HUES64 (cell line): Measurements from ENCODE around the gene NR1I3. TPM values are rescaled to one million over a fixed set of nuclear protein-coding genes. Genes with fewer than 3 reads are reported as not detected.

Source experiments
- H3K27ac ChIP-seq: 2 replicates; pipeline ENCODE4 v1.7.0; 2013; ENCODE audit warnings: low read depth, low read length, inconsistent platforms
- H3K27me3 ChIP-seq: 2 replicates; pipeline ENCODE4 v1.6.1; 2013; ENCODE audit warnings: mild to moderate bottlenecking, low read length; ENCODE audit not compliant: insufficient read depth
- H3K36me3 ChIP-seq: 2 replicates; pipeline ENCODE4 v1.6.1; 2013; ENCODE audit warnings: mild to moderate bottlenecking, low read length; ENCODE audit not compliant: insufficient read depth
- H3K4me1 ChIP-seq: 2 replicates; pipeline ENCODE4 v1.6.1; 2013; ENCODE audit warnings: mild to moderate bottlenecking, low read length, moderate library complexity; ENCODE audit not compliant: insufficient read depth
- H3K4me3 ChIP-seq: 2 replicates; pipeline ENCODE4 v1.5.1; 2013; ENCODE audit warnings: mild to moderate bottlenecking, low read length, moderate library complexity
- H3K9ac ChIP-seq: 2 replicates; pipeline ENCODE4 v1.6.1; 2013; ENCODE audit warnings: mild to moderate bottlenecking, low read depth, low read length
- H3K9me3 ChIP-seq: 2 replicates; pipeline ENCODE4 v1.6.1; 2013; ENCODE audit warnings: low read depth, low read length; ENCODE audit not compliant: insufficient read depth
- WGBS: fragments of 150-250, 120-280 bp; methylation state at CpG from one replicate; pipeline ENCODE4 v1.1.7; 2013; ENCODE audit warnings: missing lambda C conversion rate; 5-methylcytosine and 5-hydroxymethylcytosine counted together
- polyA plus RNA-seq, 2 experiments: library from polyadenylated mRNA; stranded (reverse); fragments of 50-300 nt; gene quantifications; one replicate each; pipeline ENCODE4 v1.2.3, GENCODE V29; 2013

Gene NR1I3
- polyA plus RNA-seq (2013, experiment 1 of 2): not detected
- polyA plus RNA-seq (2013, experiment 2 of 2): not detected

GRCh38 chr1:161238039-161238473 is at the start of gene NR1I3:
Gene NR1I3 (minus strand): TSS chr1:161238203. CDS start chr1:161236565, 1,638 bp downstream.
- Histone ChIP-seq H3K9ac (no peak within 1 kb of the TSS), H3K4me3 (no peak within 1 kb of the TSS), H3K27ac (no peak within 1 kb of the TSS), H3K36me3 (no peaks in the 10 kb centered on the region), H3K4me1 (no peaks in the 10 kb centered on the region), H3K9me3 (no peaks in the 10 kb centered on the region), H3K27me3 (no peaks in the 10 kb centered on the region)
- WGBS: 80% methylated on average over 4 of the region's 4 CpGs

GRCh38 chr1:161287482-161288054 is 49.6 kb upstream of the NR1I3 start:
- H3K27me3 ChIP-seq: peaks cover 4% of the 10 kb centered on the region; the same call in 1 of the 2 replicates
- no peak overlapping the region for H3K9ac ChIP-seq
- no peaks in the 10 kb centered on the region for H3K36me3 ChIP-seq
- no peaks in the 10 kb centered on the region for H3K9me3 ChIP-seq
- H3K4me1 ChIP-seq: peaks cover 8% of the 10 kb centered on the region; the same call in 1 of the 2 replicates
- no peak overlapping the region for H3K27ac ChIP-seq
- 100% methylated on average over 2 of the region's 3 CpGs for WGBS
- no peak overlapping the region for H3K4me3 ChIP-seq

- H3K27ac ChIP-seq: no peak overlapping the region
- no peaks in the 10 kb centered on the region for H3K9me3 ChIP-seq
- H3K36me3 ChIP-seq: no peaks in the 10 kb centered on the region
- H3K27me3 ChIP-seq: peaks cover 4% of the 10 kb centered on the region; the same call in 1 of the 2 replicates
- peaks cover 6% of the 10 kb centered on the region; the same call in 1 of the 2 replicates for H3K4me1 ChIP-seq
- H3K9ac ChIP-seq: no peak overlapping the region
- H3K4me3 ChIP-seq: no peak overlapping the region
- WGBS: 59% methylated on average over 5 of the region's 5 CpGs
Measured at GRCh38 chr1:161285521-161285920, 47.5 kb upstream of the NR1I3 start.

GRCh38 chr1:161285113-161285512 is 47.1 kb upstream of the NR1I3 start:
- Histone ChIP-seq H3K27me3 (peaks cover 4% of the 10 kb centered on the region; the same call in 1 of the 2 replicates), H3K9ac (no peak overlapping the region), H3K9me3 (no peaks in the 10 kb centered on the region), H3K4me1 (peaks cover 6% of the 10 kb centered on the region; the same call in 1 of the 2 replicates), H3K4me3 (no peak overlapping the region), H3K27ac (no peak overlapping the region), H3K36me3 (no peaks in the 10 kb centered on the region)
- 86% methylated on average over 2 of the region's 2 CpGs for WGBS

- no peak overlapping the region for H3K4me3 ChIP-seq
- no peak overlapping the region for H3K27ac ChIP-seq
- peaks cover 4% of the 10 kb centered on the region; the same call in 1 of the 2 replicates for H3K27me3 ChIP-seq
- 13% methylated on average over 1 of the region's 1 CpG for WGBS
- no peaks in the 10 kb centered on the region for H3K36me3 ChIP-seq
- H3K9me3 ChIP-seq: no peaks in the 10 kb centered on the region
- peaks cover 6% of the 10 kb centered on the region; the same call in 1 of the 2 replicates for H3K4me1 ChIP-seq
- no peak overlapping the region for H3K9ac ChIP-seq
Measured at GRCh38 chr1:161282991-161283390, 45.0 kb upstream of the NR1I3 start.

- 93% methylated on average over 3 of the region's 3 CpGs for WGBS
- Histone ChIP-seq H3K36me3 (no peaks in the 10 kb centered on the region), H3K4me3 (no peak overlapping the region), H3K9ac (no peak overlapping the region), H3K9me3 (no peaks in the 10 kb centered on the region), H3K27me3 (peaks cover 5% of the 10 kb centered on the region; the same call in 1 of the 2 replicates), H3K27ac (no peak overlapping the region), H3K4me1 (no peaks in the 10 kb centered on the region)
Measured at GRCh38 chr1:161274874-161275273, 36.9 kb upstream of the NR1I3 start.

GRCh38 chr1:161273402-161273801 is 35.4 kb upstream of the NR1I3 start:
- H3K36me3 ChIP-seq: no peaks in the 10 kb centered on the region
- H3K27me3 ChIP-seq: peaks cover 5% of the 10 kb centered on the region; the same call in 1 of the 2 replicates
- no peak overlapping the region for H3K4me3 ChIP-seq
- no peaks in the 10 kb centered on the region for H3K4me1 ChIP-seq
- H3K9me3 ChIP-seq: no peaks in the 10 kb centered on the region
- 78% methylated on average over 3 of the region's 3 CpGs for WGBS
- no peak overlapping the region for H3K9ac ChIP-seq
- no peak overlapping the region for H3K27ac ChIP-seq

GRCh38 chr1:161267321-161267720 is 29.3 kb upstream of the NR1I3 start:
- peaks cover 15% of the 10 kb centered on the region for H3K4me1 ChIP-seq
- no peaks in the 10 kb centered on the region for H3K36me3 ChIP-seq
- WGBS: 83% methylated on average over 3 of the region's 3 CpGs
- no peaks in the 10 kb centered on the region for H3K27me3 ChIP-seq
- H3K4me3 ChIP-seq: no peak overlapping the region
- no peak overlapping the region for H3K9ac ChIP-seq
- H3K27ac ChIP-seq: no peak overlapping the region
- no peaks in the 10 kb centered on the region for H3K9me3 ChIP-seq

- Histone ChIP-seq H3K4me3 (no peak overlapping the region), H3K4me1 (peaks cover 15% of the 10 kb centered on the region), H3K9ac (no peak overlapping the region), H3K9me3 (no peaks in the 10 kb centered on the region), H3K36me3 (no peaks in the 10 kb centered on the region), H3K27me3 (peaks cover 1% of the 10 kb centered on the region; the same call in 1 of the 2 replicates), H3K27ac (no peak overlapping the region)
- WGBS: 76% methylated on average over 1 of the region's 2 CpGs
Measured at GRCh38 chr1:161266836-161267235, 28.8 kb upstream of the NR1I3 start.

GRCh38 chr1:161266202-161266601 is 28.2 kb upstream of the NR1I3 start:
- Histone ChIP-seq H3K27me3 (peaks cover 8% of the 10 kb centered on the region; the same call in 1 of the 2 replicates), H3K36me3 (no peaks in the 10 kb centered on the region), H3K9ac (no peak overlapping the region), H3K9me3 (no peaks in the 10 kb centered on the region), H3K4me1 (peaks cover 15% of the 10 kb centered on the region), H3K27ac (no peak overlapping the region), H3K4me3 (no peak overlapping the region)
- 60% methylated on average over 2 of the region's 3 CpGs for WGBS

- H3K9ac ChIP-seq: no peak overlapping the region
- H3K27me3 ChIP-seq: peaks cover 17% of the 10 kb centered on the region
- WGBS: 88% methylated on average over 5 of the region's 5 CpGs
- peaks cover 21% of the 10 kb centered on the region for H3K4me1 ChIP-seq
- H3K27ac ChIP-seq: no peak overlapping the region
- H3K9me3 ChIP-seq: no peaks in the 10 kb centered on the region
- H3K36me3 ChIP-seq: no peaks in the 10 kb centered on the region
- H3K4me3 ChIP-seq: no peak overlapping the region
Measured at GRCh38 chr1:161265305-161265704, 27.3 kb upstream of the NR1I3 start.
